22Rv1 (cell line): ENCODE data around the gene DMKN.
A peak's percentile ranks its signal among the peaks of the same experiment; 100 is the strongest.

Experiments used
- CTCF ChIP-seq: fragments of 450-650 bp; IDR thresholded peaks from 2 replicates; pipeline ENCODE4 v1.5.1; 2017; ENCODE audit warnings: mild to moderate bottlenecking
- ZFX ChIP-seq: fragments of 450-650 bp; IDR thresholded peaks from 2 replicates; pipeline ENCODE4 v1.6.1; 2017; ENCODE audit warnings: antibody characterized with exemption, borderline replicate concordance

- TF ChIP-seq CTCF (peak; percentile 15; the same call in 1 of the 2 replicates), ZFX (no peak)
These were observed at the start of gene DMKN for GRCh38 chr19:35513628-35514281.
